HG03457 (cell line): ENCODE data around the gene SLCO1A2.

ENCODE experiments used
- ATAC-seq: cut with Tn5 transposase; IDR thresholded peaks from one replicate; pipeline ENCODE4 v1.9.1; 2021; ENCODE audit warnings: moderate number of reproducible peaks; ENCODE audit not compliant: unreplicated experiment

Gene SLCO1A2

GRCh38 chr12:21221072-21221471 is 113.6 kb downstream of the SLCO1A2 start:
- ATAC-seq: no peak

- ATAC-seq: no peak
Observed at GRCh38 chr12:21220266-21220665, 114.5 kb downstream of the SLCO1A2 start.

GRCh38 chr12:21219206-21219605 is 115.5 kb downstream of the SLCO1A2 start:
- ATAC-seq: no peak
